AG04450 (cell line): ENCODE results near the gene ING3. TPM values are rescaled to one million over a fixed set of nuclear protein-coding genes. Genes with fewer than 3 reads are reported as not detected.
A peak's percentile ranks its signal among the peaks of the same experiment; 100 is the strongest.

ENCODE experiments used
- CTCF ChIA-PET: fragments of 300-600, 350-600 bp; formaldehyde crosslinking; extraction: SDS; loops from one replicate; lab custom pipeline; 2022; ENCODE audit warnings: antibody characterized with exemption, inconsistent platforms; lab: Charles Lee
- POLR2A ChIA-PET: fragments of 350-600 bp; formaldehyde crosslinking; extraction: SDS; loops from one replicate; lab custom pipeline; 2021; ENCODE audit warnings: antibody characterized with exemption, inconsistent platforms; lab: Yijun Ruan, JAX
- DNase-seq: peaks from one replicate; pipeline ENCODE4 v3.0.0-alpha.2; 2011; ENCODE audit warnings: low read depth, low spot score
- H3K27ac ChIP-seq: one replicate; pipeline ENCODE4 v1.5.1; 2012; ENCODE audit warnings: low read depth, low read length, control low read depth
- H3K27me3 ChIP-seq: one replicate; pipeline ENCODE4 v1.6.0; 2012; ENCODE audit warnings: low read length; ENCODE audit not compliant: control insufficient read depth, insufficient read depth
- H3K4me3 ChIP-seq: 2 replicates; pipeline ENCODE4 v1.5.1; 2011; ENCODE audit warnings: mild to moderate bottlenecking, low read depth, low read length, control low read depth
- H3K9me3 ChIP-seq: 2 replicates; pipeline ENCODE4 v1.5.1; 2012; ENCODE audit warnings: low read length; ENCODE audit not compliant: control insufficient read depth, insufficient read depth
- polyA plus RNA-seq: library from polyadenylated mRNA; depleted of rRNA; stranded (reverse); fragments of >200 nt; gene quantifications from 2 replicates; pipeline ENCODE4 v1.2.3, GENCODE V29; 2011
- TF ChIP-seq, protein P1 (sequence below): IDR thresholded peaks from 2 replicates; pipeline ENCODE4 v1.5.1; 2011; ENCODE audit warnings: low read depth, low read length, control low read depth, inconsistent platforms

Gene ING3
- polyA plus RNA-seq, 1 experiment: 14.5 TPM

- no peak overlapping the region for H3K27ac ChIP-seq
- no peaks in the 10 kb centered on the region for H3K9me3 ChIP-seq
- DNase-seq: no peak
- H3K27me3 ChIP-seq: no peaks in the 10 kb centered on the region
- peak overlapping the region; percentile 76 for H3K4me3 ChIP-seq
- ChIA-PET CTCF (interaction anchor here (2.6 to 8.9 kb wide), 4 partner anchors 10 to 115 kb away, joined by 6 to 178 read pairs (median 88); no protein-coding TSS in a partner anchor), POLR2A (interaction anchor here (0.6 to 5.4 kb wide), 4 partner anchors 10 to 338 kb away, joined by 3 to 62 read pairs (median 10); partner anchors contain the start of gene WNT16)
- TF ChIP-seq, protein P1, sequence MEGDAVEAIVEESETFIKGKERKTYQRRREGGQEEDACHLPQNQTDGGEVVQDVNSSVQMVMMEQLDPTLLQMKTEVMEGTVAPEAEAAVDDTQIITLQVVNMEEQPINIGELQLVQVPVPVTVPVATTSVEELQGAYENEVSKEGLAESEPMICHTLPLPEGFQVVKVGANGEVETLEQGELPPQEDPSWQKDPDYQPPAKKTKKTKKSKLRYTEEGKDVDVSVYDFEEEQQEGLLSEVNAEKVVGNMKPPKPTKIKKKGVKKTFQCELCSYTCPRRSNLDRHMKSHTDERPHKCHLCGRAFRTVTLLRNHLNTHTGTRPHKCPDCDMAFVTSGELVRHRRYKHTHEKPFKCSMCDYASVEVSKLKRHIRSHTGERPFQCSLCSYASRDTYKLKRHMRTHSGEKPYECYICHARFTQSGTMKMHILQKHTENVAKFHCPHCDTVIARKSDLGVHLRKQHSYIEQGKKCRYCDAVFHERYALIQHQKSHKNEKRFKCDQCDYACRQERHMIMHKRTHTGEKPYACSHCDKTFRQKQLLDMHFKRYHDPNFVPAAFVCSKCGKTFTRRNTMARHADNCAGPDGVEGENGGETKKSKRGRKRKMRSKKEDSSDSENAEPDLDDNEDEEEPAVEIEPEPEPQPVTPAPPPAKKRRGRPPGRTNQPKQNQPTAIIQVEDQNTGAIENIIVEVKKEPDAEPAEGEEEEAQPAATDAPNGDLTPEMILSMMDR: no peak
Observed at GRCh38 chr7:120991161-120991560, 40.6 kb downstream of the ING3 start.

DNA sequence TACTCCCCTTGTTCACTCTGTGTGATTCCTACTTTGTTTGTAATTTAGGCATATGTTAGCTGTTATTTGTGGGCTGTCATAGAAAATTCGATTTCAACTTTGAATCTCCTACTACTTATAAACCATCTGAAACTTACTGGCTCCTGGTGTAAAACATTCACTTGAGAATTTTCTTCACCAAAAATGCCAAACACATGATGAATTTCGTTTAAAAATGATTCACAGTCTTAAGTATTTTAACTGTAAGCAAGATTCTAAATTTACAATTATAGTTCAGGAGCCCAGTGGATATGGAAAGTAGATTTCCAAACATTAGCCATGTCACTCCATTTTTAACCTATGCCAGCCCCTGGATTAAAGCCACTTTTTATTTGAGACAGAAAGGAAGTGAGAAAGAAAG is 41.0 kb downstream of the ING3 start:
- ChIA-PET CTCF (interaction anchor here (2.6 to 8.9 kb wide), 4 partner anchors 9 to 115 kb away, joined by 6 to 178 read pairs (median 88); no protein-coding TSS in a partner anchor), POLR2A (interaction anchor here (3.6 to 5.4 kb wide), 2 partner anchors 10 to 91 kb away, joined by 15 to 62 read pairs; no protein-coding TSS in a partner anchor)
- H3K4me3 ChIP-seq: peak overlapping the region; percentile 76
- DNase-seq: no peak
- H3K9me3 ChIP-seq: no peaks in the 10 kb centered on the region
- no peak overlapping the region for H3K27ac ChIP-seq
- TF ChIP-seq, protein P1: no peak
- no peaks in the 10 kb centered on the region for H3K27me3 ChIP-seq

DNA sequence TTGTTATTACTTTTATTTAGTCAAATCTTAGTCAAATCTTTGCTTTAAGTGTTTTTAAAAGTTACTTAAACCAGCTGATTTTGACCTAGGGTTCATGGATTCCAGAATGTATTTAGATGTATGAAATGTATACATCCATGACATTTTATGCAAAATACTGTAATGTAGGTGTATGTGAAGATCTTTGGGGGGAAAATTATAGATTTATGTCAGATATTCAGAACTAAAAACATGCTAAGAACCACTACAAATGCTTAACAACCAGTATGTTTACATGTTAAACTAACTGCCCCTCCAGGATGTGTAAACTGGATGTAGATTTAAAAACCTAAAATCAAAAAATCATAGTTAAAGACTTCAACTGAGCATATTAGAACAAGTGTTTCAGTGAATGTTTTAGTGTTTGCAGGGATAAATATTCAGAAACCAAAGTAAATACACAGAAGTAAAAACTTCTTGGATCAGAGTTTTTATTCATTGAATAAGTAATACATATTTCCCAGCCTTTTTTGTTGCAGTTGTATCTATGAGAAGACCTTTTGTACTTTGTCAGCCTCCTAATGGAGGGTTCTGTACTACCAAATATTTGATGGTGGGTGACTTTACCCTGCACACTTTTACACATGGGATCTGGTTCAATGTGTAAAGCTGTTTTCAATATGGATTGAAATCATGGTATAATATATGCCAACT is 41.8 kb downstream of the ING3 start:
- ChIA-PET POLR2A (no interaction called here), CTCF (interaction anchor here (2.6 to 8.9 kb wide), 2 partner anchors 12 to 90 kb away, joined by 6 to 178 read pairs; no protein-coding TSS in a partner anchor)
- TF ChIP-seq, protein P1: no peak

GRCh38 chr7:120992965-120993494 is 42.5 kb downstream of the ING3 start:
- Histone ChIP-seq H3K27me3 (no peaks in the 10 kb centered on the region), H3K9me3 (no peaks in the 10 kb centered on the region), H3K4me3 (peak overlapping the region; percentile 76), H3K27ac (no peak overlapping the region)
- TF ChIP-seq, protein P1: no peak
- no peak for DNase-seq
- POLR2A ChIA-PET: no interaction called here
- CTCF ChIA-PET: interaction anchor here (8.9 kb wide), 1 partner anchor 89 kb away, joined by 178 read pairs; no protein-coding TSS in a partner anchor

More for the DNA sequence above, 41.8 kb downstream of the ING3 start:
- no peaks in the 10 kb centered on the region for H3K27me3 ChIP-seq
- no peak for DNase-seq
- peak overlapping the region; percentile 76 for H3K4me3 ChIP-seq
- H3K27ac ChIP-seq: no peak overlapping the region
- no peaks in the 10 kb centered on the region for H3K9me3 ChIP-seq
